ENCODE data around the gene TANGO2. TPM values are rescaled to one million over a fixed set of nuclear protein-coding genes. Genes with fewer than 3 reads are reported as not detected.

Gene TANGO2
- total RNA-seq (10 to 100 TPM; 36.3 to 87.0 (median 46.0) TPM), polyA plus RNA-seq (10 to 100 TPM; 25.1 to 42.6 (median 38.5) TPM)
- long read RNA-seq, donor 1, partial matches to known transcripts: 0 of 2 reads
- long read RNA-seq, donor 1, other reads (novel, unspliced or antisense): 0 of 2 reads
- long read RNA-seq, donor 2, partial matches to known transcripts: 0 of 4 reads
- long read RNA-seq, donor 2, other reads (novel, unspliced or antisense): 0 of 4 reads
- long read RNA-seq, donor 3, partial matches to known transcripts: 0 of 1 reads
- long read RNA-seq, donor 3, other reads (novel, unspliced or antisense): 0 of 1 reads
- long read RNA-seq, donor 4, transcript TANGO2-201 (9 exons, 2,273 nt): major isoform, 7 of 33 reads
- long read RNA-seq, donor 4, partial matches to known transcripts: 5 of 33 reads
- long read RNA-seq, donor 4, other reads (novel, unspliced or antisense): 17 of 33 reads
- long read RNA-seq, donor 5, transcript TANGO2-201 (9 exons, 2,273 nt): major isoform, 33 of 120 reads
- long read RNA-seq, donor 5, transcript TANGO2-217 (9 exons, 2,439 nt): minor isoform, 13 of 120 reads
- long read RNA-seq, donor 5, partial matches to known transcripts: 13 of 120 reads
- long read RNA-seq, donor 5, other reads (novel, unspliced or antisense): 54 of 120 reads
- long read RNA-seq, donor 6, partial matches to known transcripts: 1 of 15 reads
- long read RNA-seq, donor 6, other reads (novel, unspliced or antisense): 9 of 15 reads
- long read RNA-seq, donor 7: 0 reads
- long read RNA-seq, donor 8, partial matches to known transcripts: 0 of 4 reads
- long read RNA-seq, donor 8, other reads (novel, unspliced or antisense): 0 of 4 reads
- long read RNA-seq, donor 9, partial matches to known transcripts: 0 of 3 reads
- long read RNA-seq, donor 9, other reads (novel, unspliced or antisense): 0 of 3 reads
- long read RNA-seq, donor 10, partial matches to known transcripts: 0 of 1 reads
- long read RNA-seq, donor 10, other reads (novel, unspliced or antisense): 0 of 1 reads

GRCh38 chr22:20020533-20021195, at the start of gene TANGO2:
TSS of gene TANGO2 (plus strand) at chr22:20021110. CDS start at chr22:20036799, 15,689 bp downstream.
- WGBS, 4 donors: 0 to 7% (median 3%) methylated on average over 5 to 61 of the region's 61 CpGs
- H3K4me3 ChIP-seq: peak within 1 kb of the TSS; percentile 55 to 100 (median 94)
- no peaks in the 10 kb centered on the region for H3K36me3 ChIP-seq (replicated peaks in 1 of 2)
- H3K27me3 ChIP-seq: no peaks in the 10 kb centered on the region
- TF ChIP-seq CTCF (IDR thresholded peaks at IDR 0.05): no peak
- peak; percentile 92 to 94 for TF ChIP-seq POLR2A (IDR thresholded peaks at IDR 0.05)
- intact Hi-C loops (cut with DNase I): no loop called here
- peak; percentile 90 to 97 (median 92) for DNase-seq
- peak within 1 kb of the TSS; percentile 60 to 98 (median 90) for H3K27ac ChIP-seq
- no peaks in the 10 kb centered on the region for H3K9me3 ChIP-seq (replicated peaks in 1 of 3)
- peaks cover 22 to 27% of the 10 kb centered on the region in 2 donors for H3K4me1 ChIP-seq (replicated peaks in 1 of 2)

GRCh38 chr22:19971276-19972124, 49.4 kb upstream of the TANGO2 start:
- H3K27me3 ChIP-seq: no peaks in the 10 kb centered on the region
- H3K4me3 ChIP-seq: no peak overlapping the region
- H3K4me1 ChIP-seq (replicated peaks in 1 of 2): peaks cover 15 to 30% of the 10 kb centered on the region in 2 donors
- TF ChIP-seq POLR2A (IDR thresholded peaks at IDR 0.05) (no peak), CTCF (IDR thresholded peaks at IDR 0.05) (no peak)
- peak overlapping the region in 1 of 5 donors; percentile 67 for H3K27ac ChIP-seq
- H3K36me3 ChIP-seq (replicated peaks in 1 of 2): peaks cover 0 to 30% of the 10 kb centered on the region in 2 donors
- DNase-seq: no peak
- 68 to 100% (median 75%) methylated on average over 3 to 28 of the region's 28 CpGs for WGBS, 4 donors
- no peaks in the 10 kb centered on the region for H3K9me3 ChIP-seq (replicated peaks in 1 of 3)
- intact Hi-C loops (cut with DNase I): loop anchor here (1.0 to 10.0 kb wide), 5 partner anchors 40 to 161 kb away; partner anchors contain the start of genes ARVCF (in 1 of the 2), DGCR8 (in 1 of the 2) and ZDHHC8 (in 1 of the 2)

- H3K36me3 ChIP-seq (replicated peaks in 1 of 2): peaks cover 0 to 28% of the 10 kb centered on the region in 2 donors
- WGBS, 4 donors: 87 to 100% (median 91%) methylated on average over 6 to 9 of the region's 9 CpGs
Observed at GRCh38 chr22:19972251-19972650, 48.7 kb upstream of the TANGO2 start.

More at GRCh38 chr22:19972251-19972650, 48.7 kb upstream of the TANGO2 start:
- no peak for DNase-seq
- Histone ChIP-seq H3K27me3 (no peaks in the 10 kb centered on the region), H3K4me3 (no peak overlapping the region), H3K9me3 (replicated peaks in 1 of 3) (no peaks in the 10 kb centered on the region), H3K27ac (no peak overlapping the region), H3K4me1 (replicated peaks in 1 of 2) (peaks cover 15 to 25% of the 10 kb centered on the region in 2 donors)
- intact Hi-C loops (cut with DNase I): loop anchor here (1.0 to 10.0 kb wide), 5 partner anchors 39 to 160 kb away; partner anchors contain the start of genes ARVCF (in 1 of the 2), DGCR8 (in 1 of the 2) and ZDHHC8 (in 1 of the 2)
- TF ChIP-seq POLR2A (IDR thresholded peaks at IDR 0.05) (no peak), CTCF (IDR thresholded peaks at IDR 0.05) (no peak)

All from adrenal gland (tissue), 19 donors.